Liver (tissue), 9 donors: ENCODE results near the gene MNAT1. TPM values are rescaled to one million over a fixed set of nuclear protein-coding genes. Genes with fewer than 3 reads are reported as not detected.

Experiments used
- DNase-seq: peaks from one replicate; pipeline ENCODE4 v3.0.0-alpha.2; 2017; ENCODE audit warnings: low spot score
- H3K27ac ChIP-seq, 2 donors: one replicate each; pipeline ENCODE4 v1.7.0; 2013; ENCODE audit warnings: inconsistent platforms in 2 of 2, low read length in 2 of 2, control low read depth in 1 of 2, low read depth in 1 of 2, mild to moderate bottlenecking in 1 of 2
- H3K27me3 ChIP-seq, 4 donors: one replicate each; pipeline versions ENCODE4 v1.6.1 to v1.7.0; 2013; ENCODE audit warnings: low read length in 3 of 4, inconsistent platforms in 1 of 4, mild to moderate bottlenecking in 1 of 4, moderate library complexity in 1 of 4; ENCODE audit not compliant: control insufficient read depth in 4 of 4, insufficient read depth in 4 of 4
- H3K36me3 ChIP-seq, 4 donors: one replicate each; pipeline versions ENCODE4 v1.6.1 to v1.7.0; 2013; ENCODE audit warnings: low read length in 3 of 4, mild to moderate bottlenecking in 3 of 4, low read depth in 1 of 4, moderate library complexity in 1 of 4; ENCODE audit not compliant: control insufficient read depth in 4 of 4, insufficient read depth in 3 of 4
- H3K4me1 ChIP-seq, 4 donors: one replicate each; pipeline versions ENCODE4 v1.6.1 to v1.7.0; 2013; ENCODE audit warnings: low read length in 3 of 4, mild to moderate bottlenecking in 3 of 4, moderate library complexity in 1 of 4; ENCODE audit not compliant: control insufficient read depth in 4 of 4, insufficient read depth in 4 of 4
- H3K4me3 ChIP-seq, 3 donors: one replicate each; pipeline versions ENCODE4 v1.6.1 to v1.7.0; 2013; ENCODE audit warnings: low read length in 3 of 3, control low read depth in 1 of 3, low read depth in 1 of 3, mild to moderate bottlenecking in 1 of 3
- H3K9ac ChIP-seq, 2 donors: one replicate each; pipeline ENCODE4 v1.7.0; 2013; ENCODE audit warnings: low read length in 2 of 2, mild to moderate bottlenecking in 2 of 2, moderate library complexity in 2 of 2, control low read depth in 1 of 2, low read depth in 1 of 2
- H3K9me3 ChIP-seq, 4 donors: one replicate each; pipeline versions ENCODE4 v1.6.1 to v1.7.0; 2013; ENCODE audit warnings: low read length in 3 of 4; ENCODE audit not compliant: control insufficient read depth in 4 of 4
- ATF3 ChIP-seq: IDR thresholded peaks from 2 replicates; pipeline ENCODE4 v1.6.1; 2016; ENCODE audit warnings: antibody characterized with exemption
- CTCF ChIP-seq: fragments of 150-350 bp; IDR thresholded peaks from 2 replicates; pipeline ENCODE4 v1.5.1; 2017; ENCODE audit warnings: improper control_type of control experiment, low read depth, low read length; ENCODE audit not compliant: missing input control
- FOXA2 ChIP-seq: IDR thresholded peaks from 2 replicates; pipeline ENCODE4 v1.6.1; 2016; ENCODE audit warnings: antibody characterized with exemption
- GABPA ChIP-seq, 2 donors: IDR thresholded peaks in 1 of 2; conservative IDR thresholded peaks in 1 of 2; 2 replicates each; pipeline ENCODE4 v1.6.1; 2016; ENCODE audit warnings: antibody characterized with exemption in 2 of 2, mild to moderate bottlenecking in 1 of 2, moderate library complexity in 1 of 2
- HNF4A ChIP-seq, 2 donors: conservative IDR thresholded peaks; 2 replicates each; pipeline ENCODE4 v1.6.1; 2016; ENCODE audit warnings: antibody characterized with exemption in 2 of 2, mild to moderate bottlenecking in 2 of 2
- HNF4G ChIP-seq: IDR thresholded peaks from 2 replicates; pipeline ENCODE4 v1.6.1; 2016; ENCODE audit warnings: antibody characterized with exemption
- JUND ChIP-seq, 2 donors: IDR thresholded peaks; 2 replicates each; pipeline ENCODE4 v1.6.1; 2016; ENCODE audit warnings: antibody characterized with exemption in 2 of 2
- MAX ChIP-seq: IDR thresholded peaks from 2 replicates; pipeline ENCODE4 v1.6.1; 2016; ENCODE audit warnings: antibody characterized with exemption
- RAD21 ChIP-seq, 2 donors: IDR thresholded peaks; 2 replicates each; pipeline ENCODE4 v1.6.1; 2016; ENCODE audit warnings: antibody characterized with exemption in 2 of 2, mild to moderate bottlenecking in 2 of 2
- REST ChIP-seq: IDR thresholded peaks from 2 replicates; pipeline ENCODE4 v1.6.1; 2016; ENCODE audit warnings: antibody characterized with exemption, mild to moderate bottlenecking
- RXRA ChIP-seq, 2 donors: IDR thresholded peaks; 2 replicates each; pipeline ENCODE4 v1.6.1; 2017 to 2018; ENCODE audit warnings: antibody characterized with exemption in 2 of 2, mild to moderate bottlenecking in 1 of 2
- SP1 ChIP-seq: IDR thresholded peaks from 2 replicates; pipeline ENCODE4 v1.6.1; 2018; ENCODE audit warnings: antibody characterized with exemption, mild to moderate bottlenecking
- TAF1 ChIP-seq: conservative IDR thresholded peaks from 2 replicates; pipeline ENCODE4 v1.6.1; 2016; ENCODE audit warnings: antibody characterized with exemption, mild to moderate bottlenecking
- YY1 ChIP-seq: IDR thresholded peaks from 2 replicates; pipeline ENCODE4 v1.6.1; 2016; ENCODE audit warnings: antibody characterized with exemption, mild to moderate bottlenecking
- ZBTB33 ChIP-seq: IDR thresholded peaks from 2 replicates; pipeline ENCODE4 v1.6.1; 2016; ENCODE audit warnings: antibody characterized with exemption
- WGBS: extraction: QIAGEN DNeasy Blood & Tissue Kit; methylation state at CpG from one replicate; pipeline ENCODE4 v1.1.7; 2013; 5-methylcytosine and 5-hydroxymethylcytosine counted together
- polyA plus RNA-seq, 2 donors: library from polyadenylated mRNA; stranded (reverse) in 1 of 2; unstranded in 1 of 2; fragments of 200-250 nt in 1 of 2; fragments of >200 nt in 1 of 2; fragmentation: Nextera tagmentation in 1 of 2; extraction: Ambion mirVana in 1 of 2; gene quantifications; one replicate each; pipeline versions ENCODE4 v1.2.1 to v1.2.3, GENCODE V29; 2013 to 2015
- total RNA-seq, 2 donors: library from RNA; depleted of rRNA; stranded (reverse); fragments of >200 nt; gene quantifications; one replicate each; pipeline ENCODE4 v1.2.3, GENCODE V29; 2014
- donor health status: healthy.
- donor health status: healthy.
- donor health status: healthy.
- donor health status: healthy.
- donor health status: healthy.

The MNAT1 gene
- total and polyA plus RNA-seq, 4 donors = 8.9 to 18.5 (median 14.6) TPM

- no peak for DNase-seq
- H3K4me1 ChIP-seq = peaks cover 0 to 5% (median 0%) of the 10 kb centered on the region in 4 donors
Measured at GRCh38 chr14:60756847-60757246, 22.3 kb downstream of the MNAT1 start.

GRCh38 chr14:60757567-60758002, 23.0 kb downstream of the MNAT1 start:
- Histone ChIP-seq H3K4me1 (peaks cover 0 to 5% (median 0%) of the 10 kb centered on the region in 4 donors), H3K9me3 (no peaks in the 10 kb centered on the region), H3K36me3 (no peaks in the 10 kb centered on the region), H3K27me3 (no peaks in the 10 kb centered on the region), H3K9ac (no peak overlapping the region), H3K27ac (no peak overlapping the region), H3K4me3 (no peak overlapping the region)
- no peak for TF ChIP-seq TAF1
- TF ChIP-seq YY1 = no peak
- no peak for TF ChIP-seq FOXA2
- TF ChIP-seq CTCF = no peak
- no peak for TF ChIP-seq GABPA (IDR thresholded peaks at IDR 0.05 in 1 of 2, conservative IDR thresholded peaks at IDR 0.05 in 1 of 2)
- TF ChIP-seq MAX = no peak
- no peak for TF ChIP-seq ZBTB33
- no peak for TF ChIP-seq REST
- TF ChIP-seq RAD21 (IDR thresholded peaks at IDR 0.05) = no peak
- TF ChIP-seq JUND (IDR thresholded peaks at IDR 0.05) = no peak
- no peak for TF ChIP-seq SP1
- TF ChIP-seq ATF3 = no peak
- TF ChIP-seq RXRA (IDR thresholded peaks at IDR 0.05) = no peak
- TF ChIP-seq HNF4G = no peak
- no peak for TF ChIP-seq HNF4A (conservative IDR thresholded peaks at IDR 0.05)
- 85% methylated on average over 1 of the region's 1 CpG for WGBS
- DNase-seq = no peak

More at GRCh38 chr14:60756847-60757246, 22.3 kb downstream of the MNAT1 start:
- H3K4me3 ChIP-seq = no peak overlapping the region
- no peaks in the 10 kb centered on the region for H3K27me3 ChIP-seq
- H3K27ac ChIP-seq = no peak overlapping the region
- TF ChIP-seq YY1 (no peak), REST (no peak)
- H3K36me3 ChIP-seq = no peaks in the 10 kb centered on the region
- no peaks in the 10 kb centered on the region for H3K9me3 ChIP-seq
- WGBS = 75% methylated on average over 1 of the region's 1 CpG
- no peak overlapping the region for H3K9ac ChIP-seq
